DMS 273 (cell line): ENCODE measurements around the gene MRPS35.
"Not testable (repeated sequence)": the region's sequence is repeated elsewhere in the genome, so short reads cannot be mapped to it uniquely, and the experiment has no call there.

Experiments used
- DNase-seq: peaks from one replicate; lab custom pipeline; 2025; ENCODE audit not compliant: unreplicated experiment; lab: John Stamatoyannopoulos, UW

MRPS35 gene

DNA sequence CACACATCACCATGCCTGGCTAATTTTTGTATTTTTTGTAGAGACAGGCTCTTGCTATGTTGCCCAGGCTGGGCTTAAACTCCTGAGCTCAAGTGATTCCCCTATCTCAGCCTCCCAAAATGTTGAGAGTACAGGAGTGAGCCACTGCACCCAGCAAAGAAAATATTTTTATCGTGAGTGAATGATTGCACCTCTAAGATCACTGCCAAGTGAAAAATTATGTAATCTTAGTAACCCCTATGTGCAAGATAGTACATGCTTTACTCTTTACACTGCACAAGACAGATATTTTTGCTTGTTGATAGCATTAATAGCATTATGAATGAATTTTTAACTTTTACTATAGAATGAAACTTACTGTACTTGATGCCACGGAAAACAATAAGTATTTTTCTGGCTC lies 3.4 kb upstream of the MRPS35 start:
- DNase-seq: no peak

DNA sequence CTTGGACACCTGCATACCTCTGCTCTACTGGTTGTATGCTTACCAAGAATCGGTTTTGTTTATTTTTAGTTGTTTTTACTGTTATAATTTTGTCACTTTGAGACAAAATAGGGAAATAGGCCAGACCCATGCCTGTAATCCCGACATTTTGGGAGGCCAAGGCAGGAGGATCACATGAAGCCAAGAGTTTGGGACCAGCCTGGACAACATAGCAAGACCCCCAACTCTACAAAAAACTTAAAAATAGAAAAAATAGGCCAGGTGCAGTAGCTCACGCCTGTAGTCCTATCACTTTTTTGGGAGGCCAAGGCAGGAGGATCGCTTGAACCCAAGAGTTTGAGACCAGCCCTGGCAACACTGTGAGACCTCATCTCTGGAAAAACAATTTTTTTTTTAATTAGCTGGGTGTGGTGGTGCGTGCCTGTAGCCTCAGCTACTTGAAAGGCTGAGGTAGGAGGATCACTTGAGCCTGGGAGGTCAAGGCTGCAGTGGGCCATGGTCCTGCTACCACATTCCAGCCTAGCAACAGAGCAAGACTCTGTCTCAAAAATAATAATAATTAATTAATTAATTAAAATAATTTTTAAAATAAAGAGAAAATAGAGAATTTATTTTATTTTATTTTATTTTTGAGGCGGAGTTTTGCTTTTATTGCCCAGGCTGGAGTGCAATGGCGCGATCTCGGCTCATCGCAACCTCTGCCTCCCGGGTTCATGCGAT lies 1.3 kb upstream of the MRPS35 start:
- no peak for DNase-seq

GRCh38 chr12:27709932-27710591 lies 570 bp upstream of the MRPS35 start:
- peak; percentile 55 for DNase-seq

DNA sequence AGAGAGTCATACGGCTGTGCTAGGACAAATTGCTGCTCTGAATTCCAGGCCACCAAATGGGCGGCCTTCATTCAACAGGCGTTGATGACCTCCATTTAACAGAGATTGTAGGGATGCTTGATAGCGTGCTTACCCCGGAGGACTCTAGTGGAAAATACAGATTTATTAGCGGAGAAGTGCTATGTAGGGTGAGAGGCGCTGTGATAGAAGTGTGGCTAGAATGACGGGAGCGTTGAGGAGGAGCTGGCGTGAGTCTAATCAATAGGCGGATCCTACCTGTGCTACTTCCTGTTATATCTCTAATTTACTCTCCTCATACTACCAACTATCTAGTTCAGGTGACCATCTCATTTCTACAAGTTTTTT lies 668 bp downstream of the MRPS35 start:
- peak; percentile 48 for DNase-seq

DNA sequence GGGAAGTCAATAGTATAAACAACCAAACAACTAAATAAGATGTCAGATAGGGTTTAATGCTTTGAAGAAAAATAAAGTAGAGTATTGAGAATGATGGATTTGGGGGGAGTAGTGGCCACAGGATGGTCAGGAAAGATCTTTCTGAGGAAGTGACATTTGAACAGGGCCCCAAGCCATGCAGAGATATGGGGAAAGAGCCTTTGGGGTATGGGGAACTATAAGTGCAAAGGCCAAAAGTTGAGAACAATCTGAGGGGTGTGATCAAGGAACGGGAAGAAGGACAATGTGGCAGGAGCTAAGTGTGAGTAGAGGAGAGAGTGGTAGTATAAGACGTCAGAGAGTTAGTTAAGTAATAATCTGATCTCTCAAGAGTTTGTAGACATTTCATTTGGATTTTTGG lies 1.3 kb downstream of the MRPS35 start:
- DNase-seq: no peak

DNA sequence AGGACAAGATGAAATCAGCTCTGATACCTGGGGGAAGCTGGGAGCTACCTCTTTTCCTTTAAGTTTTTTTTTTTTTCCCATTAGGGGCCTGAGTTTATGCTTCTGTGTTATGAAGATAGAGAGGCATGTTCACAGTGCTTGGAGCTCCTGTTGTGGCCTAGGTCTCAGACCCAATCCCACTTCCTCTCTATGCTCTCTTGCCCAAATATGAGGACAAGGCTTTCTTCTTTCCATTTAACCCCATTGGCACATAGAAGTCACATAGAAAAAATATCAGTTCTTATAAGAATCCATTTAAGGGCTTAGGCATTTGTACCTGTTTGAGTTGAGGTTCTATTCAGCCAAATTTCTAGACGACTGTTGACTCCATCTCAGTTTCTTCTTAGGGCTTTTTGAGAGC lies 12.6 kb downstream of the MRPS35 start:
- no peak for DNase-seq

GRCh38 chr12:27730097-27730588 lies 19.5 kb downstream of the MRPS35 start:
- DNase-seq: no peak

DNA sequence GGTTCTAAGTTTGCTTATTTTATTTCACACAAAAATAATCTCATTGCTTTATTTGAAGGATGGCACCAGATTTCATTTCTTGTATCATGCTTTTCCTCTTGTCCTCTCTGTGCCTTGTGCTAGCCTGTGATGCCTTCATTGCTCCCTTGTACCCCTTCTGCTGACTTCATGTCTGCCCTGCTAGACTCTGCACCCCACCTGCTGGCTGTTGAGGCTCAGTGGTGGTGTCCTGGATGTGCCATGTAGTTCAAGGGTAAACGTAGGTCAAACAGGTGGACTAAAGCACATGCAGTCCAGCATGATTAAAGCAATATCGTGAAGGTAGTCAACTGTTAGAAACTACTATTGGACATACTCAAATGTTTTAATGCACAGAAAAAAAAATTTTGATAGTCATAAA lies 21.6 kb downstream of the MRPS35 start:
- DNase-seq: peak; percentile 2

- DNase-seq: peak; percentile 49
Observed at GRCh38 chr12:27733052-27733656, 22.5 kb downstream of the MRPS35 start.

DNA sequence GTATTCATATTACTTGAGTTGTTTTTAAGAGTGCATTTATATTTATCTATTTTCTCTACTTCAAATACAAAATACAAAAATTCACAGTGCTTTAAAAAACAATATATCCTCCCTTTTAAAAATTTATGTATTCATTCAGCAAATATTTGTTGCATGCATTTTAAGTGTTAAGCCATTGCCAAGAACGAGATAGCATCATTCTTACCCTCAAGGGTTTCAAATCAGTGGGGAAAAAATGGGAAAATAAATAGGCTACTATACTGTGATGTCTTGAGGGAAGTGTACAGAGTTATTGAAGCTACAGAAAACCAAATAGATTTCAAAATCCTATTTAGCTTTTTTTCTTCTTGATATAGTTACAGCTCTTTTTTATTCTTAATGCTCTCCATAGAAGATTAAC lies 23.2 kb downstream of the MRPS35 start:
- no peak for DNase-seq

DNA sequence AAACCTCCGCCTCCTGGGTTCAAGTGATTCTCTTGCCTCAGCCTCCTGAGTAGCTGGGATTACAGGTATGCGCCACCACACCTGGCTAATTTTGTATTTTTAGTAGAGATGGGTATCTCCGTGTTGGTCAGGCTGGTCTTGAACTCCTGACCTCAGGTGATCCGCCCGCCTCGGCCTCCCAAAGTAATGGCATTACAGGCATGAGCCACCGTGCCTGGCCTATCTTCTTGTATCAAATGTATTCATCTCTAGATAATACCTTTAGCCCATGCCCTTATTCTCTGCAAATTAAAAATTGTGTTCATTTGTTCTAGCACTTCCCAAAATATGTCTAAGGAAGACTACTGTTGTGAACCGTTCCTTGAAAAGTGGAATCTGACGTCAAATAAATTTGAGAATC lies 23.7 kb downstream of the MRPS35 start:
- DNase-seq: not testable (repeated sequence)

- DNase-seq: no peak
Observed at GRCh38 chr12:27743601-27744000, 33.0 kb downstream of the MRPS35 start.

GRCh38 chr12:27745734-27746133 lies 35.1 kb downstream of the MRPS35 start:
- not testable (repeated sequence) for DNase-seq

- DNase-seq: peak; percentile 3
Observed at GRCh38 chr12:27747111-27747820, 36.6 kb downstream of the MRPS35 start.

GRCh38 chr12:27751386-27752047 lies 40.9 kb downstream of the MRPS35 start:
- peak; percentile 3 for DNase-seq

DNA sequence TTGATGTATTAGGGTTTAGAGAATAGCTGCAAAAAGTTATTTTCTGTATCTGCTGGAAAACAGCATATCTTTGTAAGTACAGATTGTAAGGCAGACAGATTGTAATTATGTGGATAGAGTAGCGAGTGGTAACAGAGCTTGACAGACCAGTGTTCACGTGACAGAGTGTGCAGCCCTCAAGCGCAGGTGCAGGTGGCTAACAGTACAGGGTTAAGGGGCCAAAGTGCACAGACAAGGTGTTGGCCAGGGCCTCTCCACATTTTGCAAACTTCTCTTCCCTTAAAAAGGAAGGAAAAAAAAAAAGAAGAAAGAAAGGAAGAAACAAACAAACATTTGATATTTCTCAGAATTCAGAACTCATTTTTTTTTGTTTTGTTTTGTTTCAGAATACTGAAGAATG lies 44.2 kb downstream of the MRPS35 start:
- no peak for DNase-seq

- DNase-seq: no peak
Observed at GRCh38 chr12:27756670-27757195, 46.1 kb downstream of the MRPS35 start.

- DNase-seq: no peak
Observed at GRCh38 chr12:27762757-27763156, 52.1 kb downstream of the MRPS35 start.

DNA sequence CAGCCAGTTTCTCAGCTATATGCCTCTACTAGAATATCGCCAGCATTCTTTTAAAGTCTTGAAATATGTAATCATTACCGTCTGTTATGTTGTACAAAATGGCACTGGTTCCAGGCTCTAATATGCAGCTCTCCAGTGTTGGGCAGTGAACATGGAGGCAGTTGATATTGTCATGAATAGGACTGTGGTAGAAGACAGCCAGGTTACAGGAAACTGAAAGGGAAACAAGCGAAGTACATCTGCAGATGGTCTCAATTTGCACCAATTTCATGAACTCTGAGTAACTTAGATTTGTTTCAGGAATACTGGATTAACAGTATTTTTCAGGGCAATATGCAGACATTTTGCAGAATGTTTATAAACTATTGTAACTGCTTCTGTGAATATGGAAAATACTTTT lies 56.0 kb downstream of the MRPS35 start:
- DNase-seq: no peak

- DNase-seq: no peak
Observed at GRCh38 chr12:27769142-27769673, 58.6 kb downstream of the MRPS35 start.
